Endometrial microvascular endothelial cells (primary cell): ENCODE data around the gene SPCS3. TPM values are rescaled to one million over a fixed set of nuclear protein-coding genes. Genes with fewer than 3 reads are reported as not detected.

ENCODE experiments used
- in situ Hi-C: cut with HindIII; loops from 2 replicates; pipeline ENCODE4 v1.10.0; 2017; ENCODE audit warnings: low sequenced_read_pairs, low pct_unique_long_range_greater_than_20kb; ENCODE audit errors: inconsistent ontology term
- total RNA-seq: library from RNA; depleted of rRNA; stranded (reverse); fragments of >200 nt; gene quantifications from one replicate; pipeline ENCODE4 v1.2.3, GENCODE V29; 2015; ENCODE audit errors: inconsistent ontology term

Gene SPCS3
- total RNA-seq, 1 donor from 2014 or later, result 122 TPM

DNA sequence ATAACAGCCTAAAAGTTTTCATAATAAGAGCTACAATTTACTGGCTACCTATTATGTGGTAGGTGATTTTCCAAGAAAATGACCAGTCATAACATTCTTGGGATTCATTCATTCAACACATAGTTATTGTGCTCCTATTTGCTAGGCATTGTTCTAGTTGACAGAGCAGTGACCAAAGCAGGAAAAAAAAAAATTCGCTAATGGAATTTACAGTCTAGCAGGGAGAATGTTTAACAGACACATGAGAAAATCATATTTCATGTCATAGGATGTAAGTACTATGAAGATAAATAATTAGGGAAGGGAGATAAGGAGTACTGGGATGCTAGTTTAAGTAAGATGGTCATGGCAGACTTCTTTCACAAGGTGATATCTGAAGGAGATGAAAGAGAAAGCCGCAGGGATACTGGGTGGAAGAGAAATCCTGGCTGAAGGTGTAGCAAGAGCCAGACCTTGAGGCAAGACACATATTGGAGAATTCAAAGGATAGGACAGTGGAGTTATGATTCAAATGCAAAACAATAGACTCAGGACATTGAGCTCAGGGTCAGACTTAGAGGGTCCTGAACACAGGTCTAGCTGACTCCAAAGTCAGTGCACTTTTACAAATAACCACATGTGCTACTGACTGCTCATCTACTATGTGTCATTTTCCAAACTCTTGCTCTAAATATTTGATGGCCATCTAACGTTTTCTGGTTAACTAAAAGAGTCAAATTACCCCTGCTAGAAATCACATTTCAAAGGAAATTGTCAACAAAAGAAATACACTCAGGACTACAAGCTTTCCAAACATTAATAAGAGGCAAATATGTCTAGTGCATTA lies 20.4 kb downstream of the SPCS3 start:
- in situ Hi-C loops, result loop anchor here (25.0 kb wide), 1 partner anchor 153 kb away; the partner anchor contains the start of gene SPATA4

DNA sequence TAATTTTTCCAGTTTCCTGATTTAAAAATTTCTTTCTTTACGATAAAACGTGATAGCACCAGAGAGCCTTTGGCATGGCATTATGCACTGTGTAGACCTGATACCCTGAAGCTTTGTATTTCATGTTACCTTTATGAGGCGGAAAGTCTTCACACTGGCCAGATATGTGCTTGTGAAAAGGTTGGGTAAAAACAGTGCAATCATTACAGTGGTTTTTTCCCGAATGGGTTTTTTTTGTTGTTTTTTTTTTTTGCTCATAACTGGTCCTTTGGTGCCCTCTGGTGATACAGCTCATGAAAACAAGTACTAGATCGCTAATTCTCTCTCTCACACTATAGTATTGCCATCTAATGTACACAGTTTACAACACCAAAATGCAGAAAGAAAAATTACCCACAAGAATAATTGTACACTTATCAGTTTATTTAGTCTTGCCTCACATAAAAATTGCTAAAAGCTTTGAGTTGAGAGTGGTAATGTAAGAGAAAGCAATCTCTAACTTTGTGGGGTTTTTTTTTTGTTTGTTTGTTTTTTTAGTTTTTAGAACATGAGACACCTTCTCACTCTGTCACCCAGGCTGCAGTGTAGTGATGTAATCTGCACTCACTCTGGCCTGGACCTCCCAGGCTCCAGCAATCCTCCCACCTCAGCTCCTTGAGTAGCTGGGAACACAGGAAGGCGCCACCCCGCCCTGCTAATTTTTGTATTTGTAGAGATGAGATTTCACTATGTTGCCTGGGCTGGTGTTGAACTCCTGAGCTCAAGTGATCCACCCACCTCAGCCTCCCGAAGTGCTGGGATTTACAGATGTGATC lies 21.3 kb downstream of the SPCS3 start:
- in situ Hi-C loops, result loop anchor here (25.0 kb wide), 1 partner anchor 154 kb away; the partner anchor contains the start of gene SPATA4

DNA sequence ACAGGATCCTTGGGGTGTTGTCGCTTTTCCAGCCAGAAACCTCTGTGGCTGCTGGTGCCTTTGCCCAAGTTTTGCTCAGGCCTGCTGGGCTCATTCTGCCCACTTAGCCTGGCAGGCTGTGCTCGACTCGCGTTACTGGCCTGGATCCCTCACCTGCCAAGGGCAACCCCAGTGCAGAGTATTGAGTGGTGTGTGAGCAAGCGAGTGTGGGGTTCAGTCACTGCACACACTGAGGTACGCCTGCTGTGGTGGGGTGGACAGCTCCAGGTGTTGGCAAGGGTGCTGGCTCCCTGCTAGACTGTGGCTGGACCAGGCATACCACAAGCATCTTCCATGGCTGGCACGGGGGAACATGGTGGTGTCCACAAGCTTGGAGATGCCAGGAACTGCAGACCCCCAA lies 22.6 kb downstream of the SPCS3 start:
- in situ Hi-C loops, result loop anchor here (25.0 kb wide), 1 partner anchor 155 kb away; the partner anchor contains the start of gene SPATA4

DNA sequence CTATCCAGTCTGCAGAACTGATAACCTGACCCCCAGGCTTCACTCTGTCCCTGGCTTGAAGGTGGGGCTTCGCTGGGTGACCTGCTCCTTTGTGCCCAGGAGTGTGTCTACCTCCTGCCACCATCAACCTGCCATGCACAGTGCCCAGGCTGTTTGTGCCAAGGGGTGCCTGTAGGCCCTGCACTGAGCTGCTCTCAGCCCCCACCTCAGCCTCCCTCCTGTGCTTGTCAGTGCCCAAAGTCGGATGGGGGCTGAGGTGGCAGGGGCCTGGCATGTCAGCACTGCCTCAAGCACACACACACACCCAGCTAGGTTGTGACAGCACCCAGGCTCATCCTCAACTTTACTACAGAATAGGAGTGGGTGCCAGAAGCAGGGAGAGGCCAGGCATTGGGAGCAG lies 23.5 kb downstream of the SPCS3 start:
- in situ Hi-C loops, result loop anchor here (25.0 kb wide), 1 partner anchor 156 kb away; the partner anchor contains the start of gene SPATA4

DNA sequence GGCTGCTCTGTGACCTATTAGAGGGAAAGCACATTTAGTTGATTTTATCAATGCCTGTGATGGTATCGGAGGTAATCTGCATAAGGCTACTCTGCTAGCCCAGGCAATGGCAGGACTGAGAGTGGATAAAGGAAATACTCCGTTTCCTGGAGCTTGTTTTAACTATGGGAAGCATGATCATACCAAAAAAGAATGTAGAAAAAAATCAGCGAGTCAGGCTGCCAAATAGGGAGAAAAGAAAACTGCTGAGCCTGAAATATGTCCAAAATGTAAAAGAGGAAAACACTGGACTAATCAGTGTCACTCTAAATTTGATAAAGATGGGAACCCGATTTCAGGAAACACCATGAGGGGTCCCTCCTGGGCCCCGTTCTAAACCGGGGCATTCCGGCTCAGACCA lies 25.6 kb downstream of the SPCS3 start:
- in situ Hi-C loops, result loop anchor here (25.0 kb wide), 1 partner anchor 158 kb away; the partner anchor contains the start of gene SPATA4

DNA sequence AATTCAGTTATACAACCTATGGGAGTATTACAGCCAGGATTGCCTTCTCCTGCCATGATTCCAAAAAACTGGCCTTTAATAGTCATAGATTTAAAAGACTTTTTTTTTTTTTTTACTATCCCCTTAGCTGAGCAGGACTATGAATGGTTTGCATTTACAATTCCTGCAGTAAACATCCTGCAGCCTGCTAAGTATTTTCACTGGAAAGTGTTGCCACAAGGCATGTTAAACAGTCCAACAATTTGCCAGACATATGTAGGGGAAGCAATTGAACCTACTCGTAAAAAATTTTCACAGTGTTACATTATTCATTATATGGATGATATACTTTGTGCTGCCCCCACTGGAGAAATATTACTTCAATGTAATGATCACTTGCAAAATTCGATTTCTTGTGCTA lies 27.1 kb downstream of the SPCS3 start:
- in situ Hi-C loops, result loop anchor here (25.0 kb wide), 1 partner anchor 160 kb away; the partner anchor contains the start of gene SPATA4

DNA sequence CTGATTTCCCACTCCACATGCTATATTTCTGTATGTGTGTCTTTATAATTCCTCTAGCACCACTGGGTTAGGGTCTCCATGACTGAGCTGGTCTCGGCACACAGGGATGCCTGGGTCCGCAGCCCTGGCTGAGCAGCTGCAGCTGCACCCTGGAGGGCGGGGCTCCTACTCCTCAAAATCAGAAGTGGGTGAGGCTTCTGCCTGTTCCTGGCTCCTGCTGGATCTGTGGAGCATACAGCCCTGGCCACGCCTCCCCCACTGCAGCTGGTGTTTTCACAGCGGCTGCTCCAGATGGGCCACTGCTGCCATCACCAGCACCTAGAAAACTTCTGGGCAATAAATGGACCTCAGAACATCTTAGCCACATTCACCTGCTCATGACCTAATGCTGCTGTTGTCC lies 30.9 kb downstream of the SPCS3 start:
- in situ Hi-C loops, result no loop called here

DNA sequence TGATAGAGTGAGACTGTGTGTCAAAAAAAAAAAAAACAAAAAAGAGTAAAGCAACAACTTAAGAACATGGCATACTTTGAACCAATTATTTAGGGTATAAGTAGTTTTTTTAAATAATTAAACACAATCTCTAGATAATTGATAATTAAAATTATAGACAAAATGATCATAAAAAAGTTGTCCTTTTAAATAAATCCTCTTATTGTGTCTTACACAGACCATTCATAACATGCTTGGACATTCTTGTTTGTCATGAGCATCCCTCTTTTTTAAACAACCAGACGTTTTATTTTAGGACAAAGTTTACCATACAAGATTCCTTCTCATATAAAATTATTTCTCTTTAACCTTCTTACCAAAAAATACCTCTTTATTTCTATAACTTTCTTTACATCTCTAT lies 35.1 kb downstream of the SPCS3 start:
- in situ Hi-C loops, result no loop called here

DNA sequence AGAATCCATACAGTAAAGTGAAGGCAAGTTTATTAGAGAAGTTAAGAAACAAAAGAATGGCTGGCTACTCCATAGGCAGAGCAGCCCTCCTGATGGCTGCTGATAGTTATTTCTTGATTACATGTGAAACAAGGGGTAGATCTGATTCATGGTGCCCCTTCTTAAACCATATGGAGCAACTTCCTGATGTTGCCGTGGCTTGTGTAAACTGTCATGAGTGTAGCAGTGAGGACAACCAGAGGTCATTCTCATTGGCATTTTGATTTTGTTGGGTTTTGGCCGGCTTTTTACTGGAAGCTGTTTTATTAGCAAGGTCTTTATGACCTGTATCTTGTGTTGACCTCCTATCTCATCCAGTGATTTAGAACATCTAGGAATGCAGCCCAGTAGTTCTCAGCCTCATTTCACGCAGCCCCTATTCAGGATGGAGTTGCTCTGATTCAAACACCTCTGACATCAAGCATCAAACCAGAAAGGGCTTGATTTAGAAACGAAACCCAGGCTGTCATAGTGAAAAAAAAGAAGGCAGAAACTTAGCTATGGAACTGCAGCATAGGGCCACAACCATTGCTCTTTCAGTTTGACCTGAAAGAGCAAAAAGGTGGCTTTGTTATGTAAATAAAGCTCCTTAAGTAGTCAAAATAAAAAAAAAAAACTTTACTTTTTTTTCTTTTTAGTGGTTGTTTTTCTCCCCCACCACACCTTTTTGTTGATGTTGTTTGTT lies 37.8 kb downstream of the SPCS3 start:
- in situ Hi-C loops, result no loop called here

DNA sequence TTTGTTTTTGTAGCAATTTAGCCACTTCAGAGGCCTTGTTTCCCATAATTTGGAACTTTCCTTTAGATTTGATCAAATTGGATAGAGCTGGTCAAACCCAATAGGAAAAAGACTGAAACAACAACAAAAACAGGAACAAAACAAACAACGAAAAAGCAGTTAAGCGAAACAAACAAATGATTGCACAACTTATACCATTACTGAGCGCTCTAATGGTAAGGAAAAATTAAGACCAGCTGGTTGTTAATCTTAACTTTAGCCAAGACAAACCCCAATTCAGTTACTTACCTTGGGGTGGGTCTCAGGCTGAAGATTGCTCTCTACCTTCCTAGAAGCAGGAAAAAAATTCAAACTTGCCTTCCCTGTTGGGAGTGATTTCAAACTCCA lies 38.3 kb downstream of the SPCS3 start:
- in situ Hi-C loops, result no loop called here

DNA sequence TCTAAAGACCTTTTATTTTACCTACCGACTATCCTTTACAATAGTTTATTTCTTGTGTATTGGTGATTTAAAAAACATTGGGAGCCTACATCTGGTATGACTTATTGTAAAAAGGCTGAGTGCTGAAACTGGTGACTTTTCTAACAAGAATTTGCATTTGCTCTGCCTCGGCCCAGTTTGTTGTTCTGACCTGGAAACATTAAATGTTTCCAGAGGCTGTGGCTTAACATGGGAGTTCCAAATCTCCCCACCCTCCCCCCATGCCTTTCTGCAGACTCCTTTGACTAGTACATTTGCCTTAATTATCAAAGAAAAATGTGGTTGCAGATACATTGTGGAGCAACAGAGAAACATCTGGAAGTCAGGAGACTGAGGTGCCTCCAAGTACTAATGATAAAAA lies 39.8 kb downstream of the SPCS3 start:
- in situ Hi-C loops, result no loop called here

DNA sequence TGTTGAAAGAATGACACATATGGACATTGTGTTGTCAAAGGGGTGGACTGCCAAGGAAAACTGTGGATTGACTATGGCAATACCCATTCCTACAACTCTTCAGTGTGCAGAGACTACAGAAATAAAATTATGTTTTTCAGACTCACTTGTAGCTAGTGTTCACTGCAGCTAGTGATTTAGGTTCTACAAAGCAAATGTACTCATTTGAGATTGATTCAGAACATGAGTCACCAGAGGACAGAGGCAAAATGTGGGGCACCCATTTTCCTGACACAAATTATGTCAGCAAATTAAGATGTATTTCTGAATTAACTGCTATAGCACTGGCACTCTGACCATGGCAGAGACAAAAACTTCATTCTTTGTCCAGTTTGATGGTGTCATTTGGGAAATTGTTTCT lies 40.7 kb downstream of the SPCS3 start:
- in situ Hi-C loops, result no loop called here

DNA sequence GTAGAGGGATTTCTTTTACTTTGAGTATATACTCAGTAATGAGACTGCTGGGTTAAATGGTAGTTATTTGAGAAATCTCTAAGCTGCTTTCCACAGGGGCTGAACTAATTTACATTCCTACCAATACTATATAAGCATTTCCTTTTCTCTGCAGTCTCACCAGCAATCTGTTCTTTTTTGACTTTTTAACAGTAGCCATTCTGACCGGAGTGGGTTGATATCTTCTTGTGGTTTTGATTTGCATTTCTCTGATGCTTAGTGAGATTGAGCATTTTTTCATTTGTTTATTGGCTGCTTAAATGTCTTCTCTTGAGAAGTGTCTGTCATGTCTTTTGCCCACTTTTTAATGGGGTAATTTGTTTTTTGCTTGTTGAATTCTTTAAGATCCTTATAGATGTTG lies 43.3 kb downstream of the SPCS3 start:
- in situ Hi-C loops, result no loop called here

DNA sequence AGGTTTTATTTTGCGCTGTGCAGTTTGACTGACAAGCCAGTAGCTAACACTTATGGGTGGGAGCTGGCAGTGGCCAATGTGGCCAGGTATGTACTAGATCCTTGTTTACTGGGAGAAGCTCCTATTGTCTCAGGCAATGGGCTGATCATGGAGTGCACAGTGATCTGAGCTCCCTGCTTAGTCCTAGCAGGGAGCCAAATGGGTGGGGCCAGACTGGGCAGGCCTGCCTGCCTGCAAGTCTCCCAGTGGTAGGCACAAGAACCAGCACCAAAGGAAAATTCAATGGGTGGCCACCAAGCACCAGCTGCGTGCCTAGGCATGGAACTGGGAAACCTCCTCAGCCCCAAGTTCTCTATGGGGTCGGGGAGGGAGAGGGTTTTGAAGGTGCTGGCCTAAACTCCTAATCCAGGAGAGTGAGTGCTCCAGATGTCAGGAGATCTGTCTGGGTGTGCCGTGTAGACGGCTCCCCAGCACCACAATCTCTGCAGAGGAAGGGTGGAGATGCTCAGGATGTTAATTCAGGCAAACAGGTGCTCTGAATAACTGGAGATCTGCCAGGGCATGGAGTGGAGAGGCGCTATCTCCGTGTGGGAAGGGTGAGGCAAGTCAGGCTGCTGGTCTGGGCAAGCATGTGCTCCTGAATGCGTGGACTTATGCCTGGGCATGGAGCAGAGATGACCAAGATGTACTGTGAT lies 48.2 kb downstream of the SPCS3 start:
- in situ Hi-C loops, result no loop called here

DNA sequence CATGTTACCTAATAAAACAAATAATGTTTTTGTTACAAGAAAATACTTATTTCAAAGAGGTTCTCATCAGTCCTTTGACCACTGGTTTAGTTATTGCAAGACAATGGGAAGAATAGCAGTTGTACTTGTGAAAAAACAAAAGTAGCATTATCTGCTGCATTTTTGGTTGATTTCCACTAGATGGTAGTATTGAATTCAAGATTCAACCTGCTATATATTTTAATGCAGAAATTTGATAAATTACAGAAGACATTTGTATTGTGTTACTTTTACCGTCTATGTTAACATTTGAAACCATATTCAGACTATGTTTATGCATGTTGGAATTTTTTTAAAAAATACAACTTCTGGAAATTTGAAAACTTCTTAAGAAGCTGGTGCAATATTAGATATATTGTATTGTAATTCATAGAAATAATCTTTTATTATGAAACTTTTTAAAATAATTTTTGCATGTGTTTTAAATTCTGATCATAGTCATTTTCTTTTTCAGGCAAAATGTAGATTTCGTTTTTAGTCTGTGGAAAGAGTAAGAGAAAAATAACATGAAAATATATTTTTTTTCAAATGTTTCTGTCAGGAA lies 56.4 kb downstream of the SPCS3 start:
- in situ Hi-C loops, result loop anchor here (25.0 kb wide), 1 partner anchor 411 kb away; the partner anchor contains the start of gene VEGFC

DNA sequence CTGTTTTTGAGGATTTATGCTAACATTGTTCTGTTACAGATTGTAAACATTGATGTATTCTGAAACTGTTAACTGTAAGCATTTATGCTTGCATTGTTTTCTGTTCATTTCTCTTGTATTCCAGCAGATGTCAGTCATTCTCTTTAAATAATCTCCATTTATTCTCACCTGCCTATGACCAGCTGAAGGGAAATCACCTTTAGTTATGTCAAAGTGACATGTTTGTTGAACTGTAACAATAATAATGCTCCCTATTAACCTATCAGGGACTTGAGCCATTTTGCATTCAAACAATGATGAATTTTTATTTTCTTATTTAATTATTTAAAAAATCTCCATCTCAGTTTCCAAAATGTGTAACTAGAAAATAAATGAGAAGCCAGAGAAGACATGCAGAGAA lies 58.0 kb downstream of the SPCS3 start:
- in situ Hi-C loops, result loop anchor here (25.0 kb wide), 1 partner anchor 410 kb away; the partner anchor contains the start of gene VEGFC

DNA sequence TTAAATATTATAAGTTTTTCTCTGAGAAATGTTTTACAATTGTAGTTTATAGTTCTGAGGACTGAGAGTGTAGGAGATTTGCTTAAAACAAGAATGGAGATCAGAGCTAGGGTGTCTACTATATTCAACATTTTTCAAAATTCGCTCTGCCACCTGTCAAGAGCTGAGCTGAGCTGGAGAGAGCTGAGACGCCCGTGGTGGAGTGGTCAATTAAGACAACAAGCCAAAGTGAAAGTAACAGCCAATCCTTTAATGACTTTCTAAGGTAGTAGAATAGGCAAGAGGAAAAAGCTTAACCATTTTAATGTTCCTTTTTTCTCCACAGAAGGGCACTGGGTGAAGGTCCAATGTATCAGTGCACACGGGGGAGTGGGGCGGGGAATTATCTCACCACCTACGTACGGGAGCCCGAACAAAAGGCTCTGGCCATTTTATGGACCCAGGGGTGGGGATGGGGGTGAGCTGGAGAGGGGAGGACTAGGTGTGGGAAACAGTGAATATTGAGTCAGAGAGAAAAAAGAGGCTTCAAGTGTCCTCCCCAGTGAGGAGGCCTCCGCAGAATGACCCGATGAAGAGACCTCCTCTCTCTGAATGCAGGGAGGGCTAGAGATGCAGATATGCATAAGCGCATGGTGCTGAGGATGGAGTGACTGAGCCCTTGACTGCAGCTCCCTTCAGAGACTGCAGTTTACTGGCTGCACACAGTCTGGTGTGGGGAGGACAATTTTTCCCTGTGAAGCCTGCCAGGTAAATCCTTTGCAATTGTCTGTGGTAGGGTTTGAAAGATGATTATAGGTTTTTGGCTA lies 60.8 kb downstream of the SPCS3 start:
- in situ Hi-C loops, result loop anchor here (25.0 kb wide), 1 partner anchor 407 kb away; the partner anchor contains the start of gene VEGFC
